GM12873 (cell line): Measurements from ENCODE around the gene KDM5A.

Experiments
- TF ChIP-seq, protein P1 (sequence below): IDR thresholded peaks from 2 replicates; pipeline ENCODE4 v1.5.1; 2012; ENCODE audit warnings: low read depth, mild to moderate bottlenecking, moderate library complexity, low read length, control low read depth; ENCODE audit not compliant: insufficient read depth; ENCODE audit errors: missing control alignments

KDM5A gene

DNA sequence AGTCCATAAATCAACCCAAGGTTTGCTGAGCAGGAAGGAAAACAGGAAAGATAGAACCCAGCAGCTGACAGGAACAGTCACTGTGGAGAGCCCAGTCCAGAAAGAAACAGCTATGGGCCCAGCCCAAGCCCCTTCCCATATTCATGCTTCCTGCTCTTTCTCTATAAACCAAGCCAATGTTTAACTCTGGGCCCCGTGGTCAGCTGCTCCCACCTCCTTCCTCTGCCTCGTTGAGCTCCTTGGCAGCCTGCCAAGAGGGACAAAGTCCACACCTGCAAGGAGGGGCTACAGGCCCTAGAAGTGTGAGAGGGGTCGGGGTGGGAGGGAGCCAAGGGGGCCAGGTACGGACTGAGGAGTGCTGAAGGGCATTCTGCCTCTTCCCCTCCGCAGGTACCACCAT, 136.5 kb downstream of the KDM5A start:
- TF ChIP-seq, protein P1, sequence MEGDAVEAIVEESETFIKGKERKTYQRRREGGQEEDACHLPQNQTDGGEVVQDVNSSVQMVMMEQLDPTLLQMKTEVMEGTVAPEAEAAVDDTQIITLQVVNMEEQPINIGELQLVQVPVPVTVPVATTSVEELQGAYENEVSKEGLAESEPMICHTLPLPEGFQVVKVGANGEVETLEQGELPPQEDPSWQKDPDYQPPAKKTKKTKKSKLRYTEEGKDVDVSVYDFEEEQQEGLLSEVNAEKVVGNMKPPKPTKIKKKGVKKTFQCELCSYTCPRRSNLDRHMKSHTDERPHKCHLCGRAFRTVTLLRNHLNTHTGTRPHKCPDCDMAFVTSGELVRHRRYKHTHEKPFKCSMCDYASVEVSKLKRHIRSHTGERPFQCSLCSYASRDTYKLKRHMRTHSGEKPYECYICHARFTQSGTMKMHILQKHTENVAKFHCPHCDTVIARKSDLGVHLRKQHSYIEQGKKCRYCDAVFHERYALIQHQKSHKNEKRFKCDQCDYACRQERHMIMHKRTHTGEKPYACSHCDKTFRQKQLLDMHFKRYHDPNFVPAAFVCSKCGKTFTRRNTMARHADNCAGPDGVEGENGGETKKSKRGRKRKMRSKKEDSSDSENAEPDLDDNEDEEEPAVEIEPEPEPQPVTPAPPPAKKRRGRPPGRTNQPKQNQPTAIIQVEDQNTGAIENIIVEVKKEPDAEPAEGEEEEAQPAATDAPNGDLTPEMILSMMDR, result no peak

DNA sequence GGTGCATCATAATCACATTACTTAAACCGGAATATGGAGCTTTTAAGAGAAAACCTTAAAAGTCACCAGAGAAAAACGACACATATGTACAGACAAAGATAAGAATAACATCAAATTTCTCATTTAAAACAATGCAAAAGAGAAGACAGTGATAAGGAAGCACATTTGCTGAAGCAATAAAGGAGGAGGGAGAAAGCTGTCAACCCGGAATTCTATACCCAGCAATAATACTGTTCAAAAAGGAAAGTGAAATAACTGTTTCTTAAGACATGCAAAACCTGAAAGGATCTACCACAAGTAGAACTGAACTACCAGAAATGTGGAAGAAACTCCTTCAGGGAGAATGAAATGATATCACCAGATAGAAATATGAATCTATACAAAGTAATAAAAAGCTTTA, 141.8 kb downstream of the KDM5A start:
- TF ChIP-seq, protein P1, result no peak

DNA sequence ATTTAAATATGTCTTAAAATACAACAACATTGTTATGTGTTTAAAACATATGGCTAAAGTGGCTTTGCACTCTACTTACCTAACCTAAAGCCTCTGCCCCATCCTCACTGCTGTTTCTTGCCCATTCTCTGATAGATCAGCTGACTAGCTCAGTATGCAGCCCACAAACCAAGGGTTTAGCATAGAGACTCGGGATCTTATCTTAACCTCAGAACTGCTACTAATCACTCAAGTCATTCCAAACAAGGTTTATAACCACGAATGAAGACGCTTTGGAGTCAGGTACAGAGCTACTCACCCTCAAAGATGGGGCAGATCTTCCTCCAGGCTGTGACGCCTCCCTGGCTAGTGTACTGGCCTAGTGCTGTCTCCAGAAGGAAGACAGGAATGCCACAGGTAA, 145.7 kb downstream of the KDM5A start:
- TF ChIP-seq, protein P1, result no peak

DNA sequence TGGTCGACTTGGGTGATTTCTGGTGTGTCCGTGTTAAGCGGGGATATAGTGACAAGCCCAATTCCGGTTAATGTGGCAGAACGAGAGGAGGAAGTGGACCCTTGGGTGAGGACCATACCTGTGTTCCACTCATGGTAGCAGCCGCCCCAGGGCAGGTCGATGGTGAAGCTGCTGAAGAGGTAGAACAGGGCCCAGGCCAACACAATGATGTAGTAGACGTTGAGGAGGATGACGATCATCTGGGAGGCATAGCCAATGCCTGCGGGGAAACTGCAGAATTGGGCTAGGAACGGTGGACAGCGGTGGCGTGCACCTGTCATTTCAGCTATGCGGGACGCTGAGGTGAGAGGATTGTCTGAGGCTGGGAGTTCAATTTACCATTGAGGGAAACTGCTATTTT, 146.6 kb downstream of the KDM5A start:
- TF ChIP-seq, protein P1, result no peak

DNA sequence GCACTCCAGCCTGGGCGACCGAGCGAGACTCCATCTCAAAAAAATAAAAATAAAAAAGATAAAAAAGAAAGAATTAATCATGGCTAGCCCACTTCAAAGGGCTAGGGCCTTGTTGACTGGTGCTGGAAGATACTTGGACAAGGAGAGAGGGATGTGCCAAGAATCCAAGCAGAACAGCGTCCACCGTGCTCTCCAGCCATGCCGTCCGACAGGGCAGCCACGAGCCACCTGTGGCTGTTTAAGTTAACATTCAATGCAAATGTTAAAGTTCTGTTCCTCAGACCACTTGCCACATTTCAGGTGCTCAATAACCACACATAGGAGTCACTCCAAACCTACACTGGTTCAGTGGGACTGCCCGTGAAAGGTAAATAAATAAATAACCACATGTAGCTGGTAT, 147.9 kb downstream of the KDM5A start:
- TF ChIP-seq, protein P1, result no peak

DNA sequence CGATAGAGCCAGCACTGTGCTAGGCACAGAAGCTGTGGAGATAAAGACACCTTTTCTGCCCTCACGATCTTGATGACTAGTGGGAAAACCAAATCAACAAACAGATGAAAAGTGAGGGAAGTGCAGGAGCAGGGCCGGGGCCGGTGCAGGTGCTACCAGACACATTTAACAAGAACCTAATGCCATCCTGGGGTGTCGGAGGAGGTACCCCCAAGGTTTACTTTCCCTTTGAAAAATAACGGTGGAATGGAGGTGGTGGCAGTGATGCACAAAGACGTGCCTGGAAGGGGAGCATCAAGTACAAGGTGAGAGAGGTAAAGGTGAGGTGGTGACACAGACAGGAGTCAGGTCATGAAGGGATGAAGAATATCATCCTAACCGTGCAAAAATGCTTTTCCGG, 148.6 kb downstream of the KDM5A start:
- TF ChIP-seq, protein P1, result no peak

DNA sequence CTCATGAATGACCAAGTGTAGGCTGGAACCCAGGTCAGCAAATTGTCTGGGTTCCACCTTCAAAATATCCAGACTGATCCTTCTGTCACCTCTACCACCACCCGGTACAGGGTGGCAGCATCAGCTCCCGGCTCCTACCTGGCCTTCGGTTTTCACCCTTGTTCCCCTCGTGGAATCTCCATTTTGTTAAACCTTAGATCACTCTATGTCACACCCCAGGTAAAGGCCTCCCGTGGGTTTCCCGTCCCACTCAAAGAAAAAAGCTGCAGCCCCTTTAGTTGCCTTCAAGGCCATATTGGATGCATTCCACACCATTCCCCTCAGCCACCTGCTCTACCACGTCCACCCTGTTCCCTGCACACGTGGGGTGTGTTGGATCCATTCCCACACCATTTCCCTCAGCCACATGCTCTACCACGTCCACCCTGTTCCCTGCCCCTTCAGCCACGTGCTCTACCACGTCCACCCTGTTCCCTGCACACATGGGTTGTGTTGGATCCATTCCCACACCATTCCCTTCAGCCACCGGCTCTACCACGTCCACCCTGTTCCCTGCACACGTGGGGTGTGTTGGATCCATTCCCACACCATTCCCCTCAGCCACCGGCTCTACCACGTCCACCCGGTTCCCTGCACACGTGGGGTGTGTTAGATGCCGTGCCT, 150.3 kb downstream of the KDM5A start:
- TF ChIP-seq, protein P1, result no peak
